ENCODE data around the gene LTO1. TPM values are rescaled to one million over a fixed set of nuclear protein-coding genes. Genes with fewer than 3 reads are reported as not detected.

LTO1 gene
- total and polyA plus RNA-seq, 2 of the 13 experiments (the other 11 are each of a cell fraction or from before 2014, with no cell fraction given) = 11.8 to 15.0 TPM

- TF ChIP-seq XRCC5 (optimal IDR thresholded peaks at IDR 0.05; ENCODE audit: low read length) (peak; percentile 30), ZNF383 (CRISPR knock-in tag; IDR thresholded peaks at IDR 0.05; ENCODE audit: borderline replicate concordance) (no peak), FOXO1 (CRISPR knock-in tag; IDR thresholded peaks at IDR 0.05) (peak; percentile 73; the same call in 1 of the 2 replicates), ZNF883 (CRISPR knock-in tag; IDR thresholded peaks at IDR 0.05; ENCODE audit: not compliant biosample characterization) (no peak), ZNF354B (CRISPR knock-in tag; IDR thresholded peaks at IDR 0.05) (no peak), SMC3 (IDR thresholded peaks at IDR 0.05; ENCODE audit: low read length) (no peak), TMF1 (CRISPR knock-in tag; IDR thresholded peaks at IDR 0.05; ENCODE audit: low read depth) (no peak), ZNF709 (CRISPR knock-in tag; IDR thresholded peaks at IDR 0.05) (no peak), HBP1 (CRISPR knock-in tag; IDR thresholded peaks at IDR 0.05; ENCODE audit: low read depth) (0 out of 2 replicates have a peak, but pooled peaks have one; percentile 25), POLR2AphosphoS2 (IDR thresholded peaks at IDR 0.05; ENCODE audit: low read depth, low read length) (no peak), ZBTB38 (CRISPR knock-in tag; IDR thresholded peaks at IDR 0.05) (peak; percentile 74), ZNF678 (CRISPR knock-in tag; IDR thresholded peaks at IDR 0.05) (no peak), FOXA1 (IDR thresholded peaks at IDR 0.05) (no peak), FOXA1 (CRISPR knock-in tag; IDR thresholded peaks at IDR 0.05) (peak; percentile 48; the same call in 1 of the 2 replicates), FOXA3 (CRISPR knock-in tag; IDR thresholded peaks at IDR 0.05) (peak; percentile 52; the same call in 1 of the 2 replicates), ELF1 (CRISPR knock-in tag; IDR thresholded peaks at IDR 0.05) (peak; percentile 55), TBP (CRISPR knock-in tag; IDR thresholded peaks at IDR 0.05) (no peak), ARID4A (CRISPR knock-in tag; IDR thresholded peaks at IDR 0.05; ENCODE audit: borderline replicate concordance) (peak; percentile 55; the same call in 1 of the 2 replicates), IRF2 (CRISPR knock-in tag; IDR thresholded peaks at IDR 0.05) (peak; percentile 48; the same call in 1 of the 2 replicates), HNRNPLL (IDR thresholded peaks at IDR 0.05; ENCODE audit: low read depth, low read length, poor library complexity, severe bottlenecking) (peak; percentile 40), ZNF331 (CRISPR knock-in tag; IDR thresholded peaks at IDR 0.05) (0 out of 2 replicates have a peak, but pooled peaks have one; percentile 42), MTA3 (CRISPR knock-in tag; IDR thresholded peaks at IDR 0.05) (no peak), NCOA2 (CRISPR knock-in tag; IDR thresholded peaks at IDR 0.05) (peak; percentile 56), ZNF550 (CRISPR knock-in tag; IDR thresholded peaks at IDR 0.05; ENCODE audit: borderline replicate concordance) (no peak)
- TF ChIP-seq, protein P1, sequence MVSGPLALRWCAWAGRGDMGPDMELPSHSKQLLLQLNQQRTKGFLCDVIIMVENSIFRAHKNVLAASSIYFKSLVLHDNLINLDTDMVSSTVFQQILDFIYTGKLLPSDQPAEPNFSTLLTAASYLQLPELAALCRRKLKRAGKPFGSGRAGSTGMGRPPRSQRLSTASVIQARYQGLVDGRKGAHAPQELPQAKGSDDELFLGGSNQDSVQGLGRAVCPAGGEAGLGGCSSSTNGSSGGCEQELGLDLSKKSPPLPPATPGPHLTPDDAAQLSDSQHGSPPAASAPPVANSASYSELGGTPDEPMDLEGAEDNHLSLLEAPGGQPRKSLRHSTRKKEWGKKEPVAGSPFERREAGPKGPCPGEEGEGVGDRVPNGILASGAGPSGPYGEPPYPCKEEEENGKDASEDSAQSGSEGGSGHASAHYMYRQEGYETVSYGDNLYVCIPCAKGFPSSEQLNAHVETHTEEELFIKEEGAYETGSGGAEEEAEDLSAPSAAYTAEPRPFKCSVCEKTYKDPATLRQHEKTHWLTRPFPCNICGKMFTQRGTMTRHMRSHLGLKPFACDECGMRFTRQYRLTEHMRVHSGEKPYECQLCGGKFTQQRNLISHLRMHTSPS (CRISPR knock-in tag; IDR thresholded peaks at IDR 0.05; ENCODE audit: low read depth) = peak; percentile 98
Observed at GRCh38 chr11:69700278-69701140, 25.4 kb upstream of the LTO1 start (continued).

Measured in HepG2 (cell line).